H4 (cell line): ENCODE data around the gene SRMS. TPM values are rescaled to one million over a fixed set of nuclear protein-coding genes. Genes with fewer than 3 reads are reported as not detected.
"Not testable (repeated sequence)": the region's sequence is repeated elsewhere in the genome, so short reads cannot be mapped to it uniquely, and the experiment has no call there.

ENCODE experiments used
- DNase-seq: peaks from one replicate; pipeline ENCODE4 v3.0.0-alpha.2; 2015; ENCODE audit warnings: low spot score
- total RNA-seq: library from RNA; depleted of rRNA; stranded (reverse); fragments of >200 nt; shearing (Covaris generic); gene quantifications from 2 replicates; pipeline ENCODE4 v1.2.3, GENCODE V29; 2014

SRMS gene
- total RNA-seq, 1 experiment from 2014 or later: not detected

GRCh38 chr20:63566395-63567135 is 19.0 kb upstream of the SRMS start:
- DNase-seq: no peak

GRCh38 chr20:63565699-63566335 is 18.3 kb upstream of the SRMS start:
- DNase-seq: no peak

GRCh38 chr20:63565021-63565698 is 17.6 kb upstream of the SRMS start:
- DNase-seq: no peak

DNA sequence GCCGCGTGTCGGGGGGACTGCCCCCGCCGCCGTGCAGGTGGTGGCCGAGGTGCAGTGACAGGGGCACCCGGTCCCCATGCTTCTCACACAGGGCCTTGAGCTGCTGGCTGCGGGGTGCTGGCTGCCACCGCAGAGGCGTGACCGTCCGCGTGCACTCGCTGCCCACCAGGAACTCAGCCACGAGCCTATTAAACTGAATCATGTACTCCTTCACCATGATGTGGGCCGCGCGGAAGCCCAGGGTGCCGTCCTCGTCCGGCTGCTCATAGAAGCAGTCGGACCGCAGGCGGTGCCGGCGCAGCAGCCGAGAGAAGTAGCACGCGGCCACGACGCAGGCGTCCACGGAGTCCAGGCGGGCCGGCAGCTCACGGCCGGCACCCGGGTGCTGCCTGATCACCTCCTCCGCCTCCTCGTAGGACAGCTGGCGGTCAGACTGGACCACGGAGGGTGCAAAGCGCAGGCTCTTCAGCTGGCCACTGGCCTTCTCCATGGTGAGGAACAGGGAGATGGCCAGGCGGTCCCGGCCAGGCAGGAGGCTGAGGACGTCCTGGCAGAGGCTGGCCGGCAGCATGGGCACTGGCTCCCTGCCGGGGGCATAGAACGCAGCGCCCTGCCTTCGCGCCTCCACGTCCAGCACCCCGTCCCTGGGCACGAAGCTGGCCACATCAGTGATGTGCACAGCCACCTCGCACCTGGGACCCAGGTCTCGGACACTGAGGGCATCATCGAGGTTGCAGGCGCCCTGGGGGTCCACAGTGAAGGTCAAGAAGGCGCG is 16.7 kb upstream of the SRMS start:
- DNase-seq: no peak

- no peak for DNase-seq
Measured at GRCh38 chr20:63563225-63563935, 15.8 kb upstream of the SRMS start.

- no peak for DNase-seq
Measured at GRCh38 chr20:63562461-63563224, 15.1 kb upstream of the SRMS start.

DNA sequence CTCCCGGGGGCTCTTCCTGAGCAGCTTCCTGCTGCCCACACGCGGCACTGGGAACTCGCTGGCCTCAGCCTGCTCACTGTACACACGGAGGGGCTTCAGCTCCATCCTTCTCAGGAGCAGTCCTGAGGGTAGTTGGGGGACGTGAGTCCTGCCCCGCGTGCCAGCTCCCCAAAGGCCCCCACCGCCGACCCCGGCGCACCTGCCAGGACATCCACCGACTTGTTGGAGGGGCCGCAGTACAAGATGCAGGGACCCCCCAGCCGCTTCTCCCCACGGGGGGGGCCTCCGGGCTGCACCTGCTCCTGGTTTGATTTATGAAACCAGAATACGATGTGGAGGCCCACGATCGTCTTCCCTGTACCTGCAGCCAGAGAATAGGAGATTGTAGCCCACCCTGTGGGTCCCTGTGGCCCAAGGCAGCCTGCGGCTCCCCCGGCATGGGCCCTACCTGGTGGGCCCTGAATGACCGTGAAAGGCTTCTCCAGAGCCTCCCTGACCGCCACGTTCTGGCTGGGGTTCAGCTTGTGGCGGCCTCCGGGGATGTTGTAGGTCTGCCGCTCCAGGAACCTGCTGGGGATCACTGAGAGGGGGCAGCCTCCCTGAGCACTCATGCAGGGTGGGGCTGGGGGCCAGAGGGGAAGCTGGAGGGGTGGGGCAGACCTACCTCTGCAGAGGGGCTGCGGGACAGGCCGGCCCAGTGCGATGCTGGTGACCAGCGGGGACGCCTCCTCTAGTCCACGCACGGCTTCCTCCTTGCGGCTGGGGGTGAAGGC is 14.3 kb upstream of the SRMS start:
- no peak for DNase-seq

DNA sequence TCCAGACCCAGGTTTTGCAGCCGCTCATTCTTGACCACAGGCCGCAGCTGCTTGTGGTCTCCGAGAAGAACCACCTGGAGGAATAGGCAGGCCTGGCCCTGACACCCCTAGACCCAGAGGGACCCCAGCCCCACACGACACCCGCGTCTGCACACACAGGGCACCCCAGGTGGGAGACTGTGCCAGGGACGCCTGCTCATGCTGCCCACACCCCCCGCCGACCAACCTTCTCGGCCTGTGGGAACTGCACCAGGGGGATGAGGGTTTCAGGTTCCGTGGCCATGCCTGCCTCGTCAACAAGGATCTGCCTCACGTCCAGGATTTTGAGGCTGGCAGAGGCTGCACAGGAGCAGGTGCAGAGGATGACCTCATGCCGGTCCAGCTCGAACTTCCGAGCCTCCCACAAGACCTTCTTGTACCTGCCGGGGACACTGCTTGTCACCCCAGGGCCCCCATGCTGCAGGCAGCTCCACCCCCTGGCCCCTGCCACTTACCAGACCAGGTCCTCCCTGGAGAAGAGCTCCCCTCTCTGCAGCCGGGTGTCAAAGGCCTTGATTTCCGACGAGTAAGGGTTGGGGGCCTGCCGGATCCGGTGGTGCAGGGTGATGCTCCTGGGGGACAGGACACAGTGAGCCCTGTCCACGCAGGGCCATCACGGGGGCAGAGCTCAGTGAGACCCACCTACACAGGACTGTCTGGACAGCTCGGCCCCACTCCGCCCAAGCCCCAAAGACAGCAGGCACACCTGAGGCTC is 13.5 kb upstream of the SRMS start:
- no peak for DNase-seq

GRCh38 chr20:63560333-63560805 is 12.8 kb upstream of the SRMS start:
- DNase-seq: no peak

- DNase-seq: not testable (repeated sequence)
Measured at GRCh38 chr20:63559485-63560332, 12.2 kb upstream of the SRMS start.

- DNase-seq: no peak
Measured at GRCh38 chr20:63558804-63559484, 11.4 kb upstream of the SRMS start.

GRCh38 chr20:63557481-63557891 is 9.9 kb upstream of the SRMS start:
- DNase-seq: no peak

DNA sequence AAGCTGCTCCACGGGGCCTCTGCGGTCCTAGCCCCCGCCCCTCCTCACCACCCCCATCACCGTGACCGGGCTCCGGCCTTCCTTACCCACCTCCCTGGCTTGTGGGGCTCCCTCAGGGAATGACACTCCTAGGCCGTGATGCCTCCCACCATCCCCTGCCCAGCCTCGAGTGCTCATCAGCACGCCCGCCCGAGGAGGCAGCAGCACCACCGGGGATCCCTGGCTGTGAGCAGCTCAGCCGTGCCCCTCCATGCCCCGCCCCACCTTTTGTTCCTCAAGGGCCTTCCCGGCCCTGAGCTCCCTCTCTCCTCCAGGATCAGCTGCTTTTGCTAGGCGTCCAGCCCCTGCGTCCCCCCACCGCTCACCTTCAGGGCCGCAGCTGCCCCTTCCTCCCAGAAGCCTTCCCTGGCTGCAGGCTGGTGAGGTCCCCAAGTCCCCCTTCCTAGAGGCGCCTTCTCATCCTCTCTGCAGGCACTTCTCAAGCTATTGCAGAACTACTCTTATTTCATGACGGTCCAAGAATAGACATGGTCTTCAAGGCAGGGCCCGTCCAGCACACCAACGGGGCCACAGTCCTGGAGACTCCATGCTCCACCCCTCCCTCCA is 9.4 kb upstream of the SRMS start:
- no peak for DNase-seq

DNA sequence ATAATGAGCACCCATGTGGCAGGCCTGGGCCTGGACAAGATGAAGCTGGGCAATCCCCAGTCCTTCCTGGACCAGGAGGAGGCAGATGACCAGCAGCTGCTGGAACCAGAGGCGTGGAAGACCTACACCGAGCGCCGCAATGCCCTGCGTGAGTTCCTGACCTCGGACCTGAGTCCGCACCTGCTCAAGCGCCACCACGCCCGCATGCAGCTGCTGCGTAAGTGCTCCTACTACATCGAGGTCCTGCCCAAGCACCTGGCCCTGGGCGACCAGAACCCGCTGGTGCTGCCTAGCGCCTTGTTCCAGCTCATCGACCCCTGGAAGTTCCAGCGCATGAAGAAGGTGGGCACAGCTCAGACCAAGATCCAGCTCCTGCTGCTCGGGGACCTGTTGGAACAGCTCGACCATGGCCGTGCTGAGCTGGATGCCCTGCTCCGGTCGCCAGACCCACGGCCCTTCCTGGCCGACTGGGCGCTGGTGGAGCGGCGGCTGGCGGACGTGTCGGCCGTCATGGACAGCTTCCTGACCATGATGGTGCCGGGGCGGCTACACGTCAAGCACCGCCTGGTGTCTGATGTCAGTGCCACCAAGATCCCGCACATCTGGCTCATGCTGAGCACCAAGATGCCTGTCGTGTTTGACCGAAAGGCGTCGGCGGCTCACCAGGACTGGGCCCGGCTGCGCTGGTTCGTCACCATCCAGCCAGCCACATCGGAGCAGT is 8.3 kb upstream of the SRMS start:
- DNase-seq: no peak

DNA sequence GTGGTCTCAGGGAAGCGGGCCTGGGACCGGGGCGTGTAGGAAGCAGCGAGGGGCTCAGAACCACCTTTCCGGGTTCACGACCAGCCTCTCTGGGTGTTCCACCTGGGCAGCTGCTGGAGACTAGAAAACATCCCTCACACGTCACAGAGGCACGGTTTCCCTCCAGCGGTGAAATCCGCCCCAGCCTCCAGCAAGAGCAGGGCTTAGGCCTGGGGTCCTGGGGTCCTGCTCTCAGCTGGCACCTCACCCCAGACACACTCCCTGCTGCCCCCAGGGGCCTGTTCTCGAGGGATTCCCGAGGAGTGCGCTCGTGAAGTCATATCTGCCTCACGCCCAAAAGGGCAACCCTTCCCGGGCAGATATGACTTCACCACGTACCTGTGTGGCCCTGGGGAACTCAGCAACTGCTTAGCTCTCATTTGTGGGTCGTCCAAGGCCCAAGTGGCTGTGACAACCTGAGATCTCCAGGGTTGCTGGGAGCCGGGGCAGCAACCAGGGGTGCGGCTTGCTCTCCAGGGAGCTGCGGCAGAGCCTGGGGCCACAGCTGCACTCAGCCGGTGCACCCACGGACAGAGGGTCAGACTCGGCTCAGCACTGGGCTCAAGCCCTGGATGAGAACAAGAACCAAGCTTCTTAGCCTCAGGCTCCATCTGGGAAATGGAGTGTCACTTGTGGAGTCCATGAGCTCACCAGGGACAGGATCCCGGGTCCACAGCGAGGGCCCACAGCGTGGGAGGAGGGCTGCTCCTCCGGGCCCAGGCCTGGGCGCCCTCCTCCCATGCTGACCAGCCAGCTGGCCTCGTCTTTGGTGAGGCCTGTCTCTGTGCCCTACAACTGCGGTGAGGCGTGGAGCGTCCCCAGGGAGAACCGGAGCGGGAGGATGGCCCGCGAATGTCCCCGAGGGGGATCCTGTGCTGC is 7.1 kb upstream of the SRMS start:
- no peak for DNase-seq
